Retinal pigment epithelial cell (primary cell): ENCODE results near the gene ABR.

Experiments
- DNase-seq: peaks from one replicate; pipeline ENCODE4 v3.0.0-alpha.2; 2010; ENCODE audit warnings: low read depth
- H3K4me3 ChIP-seq: 2 replicates; pipeline ENCODE4 v1.5.1; 2011; ENCODE audit warnings: mild to moderate bottlenecking, low read length, control low read depth, moderate library complexity
- CTCF ChIP-seq: conservative IDR thresholded peaks from 2 replicates; pipeline ENCODE4 v1.5.1; 2011; ENCODE audit warnings: low read depth, low read length, control low read depth, inconsistent platforms

Gene ABR

GRCh38 chr17:1180958-1181752 lies 1.4 kb upstream of the ABR start:
- TF ChIP-seq CTCF: no peak
- no peak overlapping the region for H3K4me3 ChIP-seq
- no peak for DNase-seq

- no peak for DNase-seq
- no peak for TF ChIP-seq CTCF
- peak overlapping the region; percentile 75 for H3K4me3 ChIP-seq
Measured at GRCh38 chr17:1179112-1179817, 516 bp downstream of the ABR start.

GRCh38 chr17:1177016-1177700 lies 2.6 kb downstream of the ABR start:
- DNase-seq: no peak
- TF ChIP-seq CTCF: no peak
- H3K4me3 ChIP-seq: peak overlapping the region; percentile 23

GRCh38 chr17:1174263-1174880 lies 5.4 kb downstream of the ABR start:
- TF ChIP-seq CTCF: no peak
- no peak overlapping the region for H3K4me3 ChIP-seq
- no peak for DNase-seq

- DNase-seq: no peak
- no peak overlapping the region for H3K4me3 ChIP-seq
- no peak for TF ChIP-seq CTCF
Measured at GRCh38 chr17:1173432-1174262, 6.1 kb downstream of the ABR start.

- TF ChIP-seq CTCF: no peak
- DNase-seq: no peak
- H3K4me3 ChIP-seq: no peak overlapping the region
Measured at GRCh38 chr17:1171953-1172352, 7.8 kb downstream of the ABR start.
